Measurements from ENCODE around the gene DLGAP1.
"Not testable (repeated sequence)": the region's sequence is repeated elsewhere in the genome, so short reads cannot be mapped to it uniquely, and the experiment has no call there.

The DLGAP1 gene

GRCh38 chr18:3709205-3709604 is 745.9 kb downstream of the DLGAP1 start:
- DNase-seq, result no peak

GRCh38 chr18:3706279-3707097 is 748.6 kb downstream of the DLGAP1 start:
- DNase-seq, result no peak

- no peak for DNase-seq
Observed at GRCh38 chr18:3704556-3705344, 750.4 kb downstream of the DLGAP1 start.

GRCh38 chr18:3703732-3704176 is 751.4 kb downstream of the DLGAP1 start:
- no peak for DNase-seq

- not testable (repeated sequence) for DNase-seq
Observed at GRCh38 chr18:3699707-3700567, 755.2 kb downstream of the DLGAP1 start.

GRCh38 chr18:3694030-3694778 is 760.9 kb downstream of the DLGAP1 start:
- DNase-seq, result not testable (repeated sequence)

- no peak for DNase-seq
Observed at GRCh38 chr18:3693410-3693809, 761.7 kb downstream of the DLGAP1 start.

GRCh38 chr18:3692691-3693090 is 762.4 kb downstream of the DLGAP1 start:
- DNase-seq, result no peak

GRCh38 chr18:3692113-3692621 is 762.9 kb downstream of the DLGAP1 start:
- no peak for DNase-seq

GRCh38 chr18:3691705-3692104 is 763.4 kb downstream of the DLGAP1 start:
- DNase-seq, result no peak

- no peak for DNase-seq
Observed at GRCh38 chr18:3690764-3691066, 764.4 kb downstream of the DLGAP1 start.

- DNase-seq, result no peak
Observed at GRCh38 chr18:3689986-3690763, 764.9 kb downstream of the DLGAP1 start.

- DNase-seq, result no peak
Observed at GRCh38 chr18:3689091-3689490, 766.0 kb downstream of the DLGAP1 start.

GRCh38 chr18:3688690-3689089 is 766.4 kb downstream of the DLGAP1 start:
- no peak for DNase-seq

- DNase-seq, result no peak
Observed at GRCh38 chr18:3683483-3683882, 771.6 kb downstream of the DLGAP1 start.

- DNase-seq, result no peak
Observed at GRCh38 chr18:3682061-3682460, 773.0 kb downstream of the DLGAP1 start.

GRCh38 chr18:3679241-3679640 is 775.9 kb downstream of the DLGAP1 start:
- no peak for DNase-seq

- no peak for DNase-seq
Observed at GRCh38 chr18:3675994-3676393, 779.1 kb downstream of the DLGAP1 start.

GRCh38 chr18:3675446-3675845 is 779.7 kb downstream of the DLGAP1 start:
- DNase-seq, result no peak

- no peak for DNase-seq
Observed at GRCh38 chr18:3671176-3671575, 783.9 kb downstream of the DLGAP1 start.

- no peak for DNase-seq
Observed at GRCh38 chr18:3669376-3669775, 785.7 kb downstream of the DLGAP1 start.

Data from activated effector memory CD4-positive, alpha-beta T cell treated with anti-CD3 and anti-CD28 coated beads, Interleukin-2, amount 50 U/mL, for 16 hours (primary cell).